ENCODE results near the gene SHC2. TPM values are rescaled to one million over a fixed set of nuclear protein-coding genes. Genes with fewer than 3 reads are reported as not detected.

The SHC2 gene
- total RNA-seq, 3 donors from 2014 or later, result 0.16 to 0.33 (median 0.26) TPM

- DNase-seq, result no peak
- no peak overlapping the region for H3K4me3 Mint-ChIP-seq
- peaks cover 2% of the 10 kb centered on the region for H3K4me1 Mint-ChIP-seq (ENCODE audit: low read depth)
- H3K36me3 Mint-ChIP-seq (ENCODE audit: insufficient read depth), result no peaks in the 10 kb centered on the region
- peaks cover 21% of the 10 kb centered on the region for H3K27me3 Mint-ChIP-seq (ENCODE audit: low read depth)
- no peaks in the 10 kb centered on the region for H3K9me3 Mint-ChIP-seq
- ATAC-seq, result peak in 1 of 2 donors; percentile 34
Observed at GRCh38 chr19:495402-496111, 34.7 kb upstream of the SHC2 start.

DNA sequence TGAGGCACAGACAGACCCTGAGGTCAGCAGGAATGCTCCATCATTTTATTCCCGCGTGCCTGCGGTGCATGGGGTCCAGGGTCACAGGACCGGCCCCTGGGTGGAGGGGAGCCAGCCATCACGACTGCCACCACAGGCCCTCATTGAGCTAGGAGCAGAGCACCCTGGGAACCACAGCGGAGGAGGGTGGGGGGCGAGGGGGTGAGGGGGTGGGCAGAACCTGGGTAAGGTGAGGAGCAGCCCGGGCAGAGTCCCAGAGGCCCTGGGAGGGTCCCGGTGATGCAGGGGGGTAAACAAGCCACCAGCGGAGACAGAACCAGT is 34.2 kb upstream of the SHC2 start:
- H3K9me3 Mint-ChIP-seq, result no peaks in the 10 kb centered on the region
- H3K4me3 Mint-ChIP-seq, result no peak overlapping the region
- peaks cover 2% of the 10 kb centered on the region for H3K4me1 Mint-ChIP-seq (ENCODE audit: low read depth)
- DNase-seq (no peak), ATAC-seq (no peak)
- H3K36me3 Mint-ChIP-seq (ENCODE audit: insufficient read depth), result no peaks in the 10 kb centered on the region
- peaks cover 21% of the 10 kb centered on the region for H3K27me3 Mint-ChIP-seq (ENCODE audit: low read depth)

GRCh38 chr19:494171-495080 is 33.6 kb upstream of the SHC2 start:
- Mint-ChIP-seq H3K4me3 (no peak overlapping the region), H3K9me3 (no peaks in the 10 kb centered on the region), H3K36me3 (ENCODE audit: insufficient read depth) (no peaks in the 10 kb centered on the region), H3K27me3 (ENCODE audit: low read depth) (peaks cover 18% of the 10 kb centered on the region), H3K4me1 (ENCODE audit: low read depth) (peaks cover 2% of the 10 kb centered on the region)
- ATAC-seq (no peak), DNase-seq (no peak)

- DNase-seq, result no peak
- H3K36me3 Mint-ChIP-seq (ENCODE audit: insufficient read depth), result no peaks in the 10 kb centered on the region
- no peak for ATAC-seq
- no peaks in the 10 kb centered on the region for H3K4me1 Mint-ChIP-seq (ENCODE audit: low read depth)
- H3K4me3 Mint-ChIP-seq, result no peak overlapping the region
- H3K9me3 Mint-ChIP-seq, result no peaks in the 10 kb centered on the region
- H3K27me3 Mint-ChIP-seq (ENCODE audit: low read depth), result peaks cover 13% of the 10 kb centered on the region
Observed at GRCh38 chr19:493391-494170, 32.7 kb upstream of the SHC2 start.

DNA sequence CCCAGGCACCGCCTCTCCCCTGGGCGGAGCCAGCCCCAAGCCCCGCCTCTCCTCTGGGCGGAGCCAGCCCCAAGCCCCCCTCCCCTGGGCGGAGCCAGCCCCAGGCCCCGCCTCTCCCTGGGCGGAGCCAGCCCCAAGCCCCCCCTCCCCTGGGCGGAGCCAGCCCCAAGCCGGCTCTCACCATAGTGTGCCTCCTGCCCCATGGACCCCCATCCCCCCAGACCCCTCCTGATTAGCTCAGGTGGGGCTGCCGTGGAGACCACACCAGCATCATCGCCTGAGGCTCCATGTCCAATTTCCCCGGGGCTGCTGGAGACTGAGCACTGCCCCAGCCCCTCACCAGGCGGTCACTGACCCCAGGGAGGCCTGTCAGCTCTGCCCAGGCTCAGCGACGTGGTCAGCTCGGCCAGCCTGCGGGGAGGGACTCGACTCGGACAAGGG is 31.3 kb upstream of the SHC2 start:
- H3K4me3 Mint-ChIP-seq, result no peak overlapping the region
- H3K9me3 Mint-ChIP-seq, result no peaks in the 10 kb centered on the region
- ATAC-seq (no peak), DNase-seq (no peak)
- H3K36me3 Mint-ChIP-seq (ENCODE audit: insufficient read depth), result no peaks in the 10 kb centered on the region
- peaks cover 7% of the 10 kb centered on the region for H3K27me3 Mint-ChIP-seq (ENCODE audit: low read depth)
- H3K4me1 Mint-ChIP-seq (ENCODE audit: low read depth), result no peaks in the 10 kb centered on the region

DNA sequence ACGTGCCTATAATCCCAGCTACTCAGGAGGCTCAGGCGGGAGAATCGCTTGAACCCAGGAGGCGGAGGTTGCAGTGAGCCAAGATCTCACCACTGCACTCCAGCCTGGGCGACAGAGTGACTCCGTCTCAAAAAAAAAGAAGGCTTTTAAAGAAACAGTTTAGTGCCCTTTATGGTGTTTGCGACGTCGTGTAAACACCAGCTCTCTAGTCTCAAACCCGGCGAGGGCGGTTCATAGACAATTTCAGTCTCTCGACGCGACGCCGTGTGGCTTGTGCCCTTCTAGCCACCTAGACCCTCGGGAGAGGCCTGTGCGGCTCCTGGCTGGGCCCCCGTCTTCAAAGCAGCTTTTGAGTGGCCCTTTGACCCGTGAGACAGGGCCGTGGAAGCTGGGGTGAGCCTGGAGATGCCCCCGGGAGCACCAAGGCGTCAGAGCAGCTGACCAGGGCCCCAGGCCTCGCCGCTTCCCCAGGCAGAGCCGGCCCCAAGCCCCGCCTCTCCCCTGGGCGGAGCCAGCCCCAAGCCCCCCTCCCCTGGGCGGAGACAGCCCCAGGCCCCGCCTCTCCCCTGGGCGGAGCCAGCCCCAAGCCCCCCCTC is 30.4 kb upstream of the SHC2 start:
- H3K36me3 Mint-ChIP-seq (ENCODE audit: insufficient read depth), result no peaks in the 10 kb centered on the region
- no peak for DNase-seq
- no peaks in the 10 kb centered on the region for H3K4me1 Mint-ChIP-seq (ENCODE audit: low read depth)
- peaks cover 9% of the 10 kb centered on the region for H3K27me3 Mint-ChIP-seq (ENCODE audit: low read depth)
- H3K4me3 Mint-ChIP-seq, result no peak overlapping the region
- ATAC-seq, result no peak
- no peaks in the 10 kb centered on the region for H3K9me3 Mint-ChIP-seq

GRCh38 chr19:489418-490196 is 28.8 kb upstream of the SHC2 start:
- Mint-ChIP-seq H3K27me3 (ENCODE audit: low read depth) (peaks cover 18% of the 10 kb centered on the region), H3K4me3 (peak overlapping the region; percentile 78), H3K4me1 (ENCODE audit: low read depth) (no peaks in the 10 kb centered on the region), H3K9me3 (no peaks in the 10 kb centered on the region), H3K36me3 (ENCODE audit: insufficient read depth) (no peaks in the 10 kb centered on the region)
- no peak for DNase-seq
- ATAC-seq, result peak; percentile 2 to 6

DNA sequence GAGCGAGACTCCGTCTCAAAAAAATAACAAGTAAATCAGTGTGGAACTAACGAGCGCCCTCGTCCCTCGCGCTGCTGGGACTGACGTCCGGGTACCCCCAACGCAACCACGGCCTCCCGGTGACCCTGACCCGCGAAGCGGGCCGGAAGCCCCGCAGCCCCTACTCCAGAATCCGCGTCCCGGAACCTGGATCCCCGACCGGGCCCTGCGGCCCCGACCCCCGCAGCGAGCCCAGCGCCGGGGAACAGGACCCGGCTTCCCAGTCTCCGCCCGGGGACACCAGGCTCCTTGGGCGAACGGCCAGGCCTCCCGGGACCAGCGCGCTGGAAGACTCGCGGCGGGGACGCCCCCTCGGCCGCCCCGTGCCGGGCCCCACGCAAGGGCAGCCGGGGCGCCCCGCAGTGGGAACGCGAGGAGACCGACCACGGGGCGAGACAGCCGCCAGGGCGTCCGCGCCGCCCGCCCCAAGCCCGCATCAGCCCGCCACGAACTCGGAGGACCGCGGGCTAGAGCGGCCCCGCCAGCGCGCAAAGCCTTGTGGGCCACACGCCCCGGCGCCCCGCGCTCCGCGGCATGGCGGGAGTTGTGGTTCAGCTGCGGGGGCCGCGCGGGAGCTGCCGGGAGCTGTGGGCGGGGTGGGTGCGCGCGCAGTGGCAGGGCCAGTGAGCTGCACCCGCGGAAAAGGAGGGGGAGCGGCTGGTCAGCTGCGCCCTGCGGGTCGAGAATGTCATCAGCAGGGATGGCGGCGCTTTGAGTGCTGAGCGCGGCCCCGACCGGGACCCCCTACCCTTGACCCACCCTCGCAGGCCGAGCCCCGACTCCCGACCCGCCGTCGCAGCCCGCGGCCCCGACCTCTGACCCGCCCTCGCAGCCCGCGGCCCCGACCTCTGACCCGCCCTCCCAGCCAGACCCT is 27.9 kb upstream of the SHC2 start:
- Mint-ChIP-seq H3K36me3 (ENCODE audit: insufficient read depth) (no peaks in the 10 kb centered on the region), H3K27me3 (ENCODE audit: low read depth) (peaks cover 22% of the 10 kb centered on the region), H3K4me3 (peak overlapping the region; percentile 82), H3K4me1 (ENCODE audit: low read depth) (no peaks in the 10 kb centered on the region), H3K9me3 (no peaks in the 10 kb centered on the region)
- peak; percentile 90 for DNase-seq
- ATAC-seq, result peak; percentile 96 to 98

- DNase-seq, result no peak
- Mint-ChIP-seq H3K4me1 (ENCODE audit: low read depth) (no peaks in the 10 kb centered on the region), H3K36me3 (ENCODE audit: insufficient read depth) (no peaks in the 10 kb centered on the region), H3K27me3 (ENCODE audit: low read depth) (peaks cover 21% of the 10 kb centered on the region), H3K4me3 (no peak overlapping the region), H3K9me3 (no peaks in the 10 kb centered on the region)
- ATAC-seq, result no peak
Observed at GRCh38 chr19:485583-486236, 24.9 kb upstream of the SHC2 start.

- no peaks in the 10 kb centered on the region for H3K36me3 Mint-ChIP-seq (ENCODE audit: insufficient read depth)
- no peaks in the 10 kb centered on the region for H3K9me3 Mint-ChIP-seq
- peaks cover 21% of the 10 kb centered on the region for H3K27me3 Mint-ChIP-seq (ENCODE audit: low read depth)
- no peak overlapping the region for H3K4me3 Mint-ChIP-seq
- ATAC-seq (no peak), DNase-seq (no peak)
- H3K4me1 Mint-ChIP-seq (ENCODE audit: low read depth), result peaks cover 1% of the 10 kb centered on the region
Observed at GRCh38 chr19:485077-485476, 24.2 kb upstream of the SHC2 start.

DNA sequence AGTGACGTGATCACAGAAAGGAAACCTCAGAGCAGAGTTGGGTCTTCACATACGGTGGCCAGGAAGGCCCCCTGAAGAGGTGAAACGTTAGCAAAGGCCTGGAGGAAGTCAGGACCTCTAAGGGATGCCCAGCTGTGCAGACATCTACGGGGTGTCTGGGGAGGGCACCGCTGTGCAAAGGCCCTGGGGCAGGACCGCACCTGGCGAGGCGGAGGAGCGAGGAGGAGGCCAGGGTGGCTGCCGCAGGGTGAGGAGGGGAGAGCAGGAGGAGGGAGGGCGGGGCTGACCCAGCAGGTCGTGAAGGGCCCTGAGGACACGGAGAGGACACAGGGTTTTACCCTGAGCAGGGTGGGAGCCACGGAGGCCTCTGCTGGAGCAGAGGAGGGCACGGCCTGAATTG is 23.7 kb upstream of the SHC2 start:
- DNase-seq, result no peak
- H3K36me3 Mint-ChIP-seq (ENCODE audit: insufficient read depth), result no peaks in the 10 kb centered on the region
- ATAC-seq, result no peak
- H3K4me3 Mint-ChIP-seq, result no peak overlapping the region
- peaks cover 21% of the 10 kb centered on the region for H3K27me3 Mint-ChIP-seq (ENCODE audit: low read depth)
- H3K4me1 Mint-ChIP-seq (ENCODE audit: low read depth), result peaks cover 5% of the 10 kb centered on the region
- H3K9me3 Mint-ChIP-seq, result no peaks in the 10 kb centered on the region

GRCh38 chr19:483332-484072 is 22.7 kb upstream of the SHC2 start:
- H3K9me3 Mint-ChIP-seq, result no peaks in the 10 kb centered on the region
- no peaks in the 10 kb centered on the region for H3K36me3 Mint-ChIP-seq (ENCODE audit: insufficient read depth)
- H3K4me3 Mint-ChIP-seq, result no peak overlapping the region
- H3K4me1 Mint-ChIP-seq (ENCODE audit: low read depth), result peaks cover 5% of the 10 kb centered on the region
- ATAC-seq, result no peak
- H3K27me3 Mint-ChIP-seq (ENCODE audit: low read depth), result peaks cover 21% of the 10 kb centered on the region
- no peak for DNase-seq
